ENCODE results near the gene IGSF8. TPM values are rescaled to one million over a fixed set of nuclear protein-coding genes. Genes with fewer than 3 reads are reported as not detected.
A peak's percentile ranks its signal among the peaks of the same experiment; 100 is the strongest.

Gene IGSF8, protein sequence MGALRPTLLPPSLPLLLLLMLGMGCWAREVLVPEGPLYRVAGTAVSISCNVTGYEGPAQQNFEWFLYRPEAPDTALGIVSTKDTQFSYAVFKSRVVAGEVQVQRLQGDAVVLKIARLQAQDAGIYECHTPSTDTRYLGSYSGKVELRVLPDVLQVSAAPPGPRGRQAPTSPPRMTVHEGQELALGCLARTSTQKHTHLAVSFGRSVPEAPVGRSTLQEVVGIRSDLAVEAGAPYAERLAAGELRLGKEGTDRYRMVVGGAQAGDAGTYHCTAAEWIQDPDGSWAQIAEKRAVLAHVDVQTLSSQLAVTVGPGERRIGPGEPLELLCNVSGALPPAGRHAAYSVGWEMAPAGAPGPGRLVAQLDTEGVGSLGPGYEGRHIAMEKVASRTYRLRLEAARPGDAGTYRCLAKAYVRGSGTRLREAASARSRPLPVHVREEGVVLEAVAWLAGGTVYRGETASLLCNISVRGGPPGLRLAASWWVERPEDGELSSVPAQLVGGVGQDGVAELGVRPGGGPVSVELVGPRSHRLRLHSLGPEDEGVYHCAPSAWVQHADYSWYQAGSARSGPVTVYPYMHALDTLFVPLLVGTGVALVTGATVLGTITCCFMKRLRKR
- total RNA-seq = 10 to 100 TPM; 53.6 to 60.2 TPM

DNA sequence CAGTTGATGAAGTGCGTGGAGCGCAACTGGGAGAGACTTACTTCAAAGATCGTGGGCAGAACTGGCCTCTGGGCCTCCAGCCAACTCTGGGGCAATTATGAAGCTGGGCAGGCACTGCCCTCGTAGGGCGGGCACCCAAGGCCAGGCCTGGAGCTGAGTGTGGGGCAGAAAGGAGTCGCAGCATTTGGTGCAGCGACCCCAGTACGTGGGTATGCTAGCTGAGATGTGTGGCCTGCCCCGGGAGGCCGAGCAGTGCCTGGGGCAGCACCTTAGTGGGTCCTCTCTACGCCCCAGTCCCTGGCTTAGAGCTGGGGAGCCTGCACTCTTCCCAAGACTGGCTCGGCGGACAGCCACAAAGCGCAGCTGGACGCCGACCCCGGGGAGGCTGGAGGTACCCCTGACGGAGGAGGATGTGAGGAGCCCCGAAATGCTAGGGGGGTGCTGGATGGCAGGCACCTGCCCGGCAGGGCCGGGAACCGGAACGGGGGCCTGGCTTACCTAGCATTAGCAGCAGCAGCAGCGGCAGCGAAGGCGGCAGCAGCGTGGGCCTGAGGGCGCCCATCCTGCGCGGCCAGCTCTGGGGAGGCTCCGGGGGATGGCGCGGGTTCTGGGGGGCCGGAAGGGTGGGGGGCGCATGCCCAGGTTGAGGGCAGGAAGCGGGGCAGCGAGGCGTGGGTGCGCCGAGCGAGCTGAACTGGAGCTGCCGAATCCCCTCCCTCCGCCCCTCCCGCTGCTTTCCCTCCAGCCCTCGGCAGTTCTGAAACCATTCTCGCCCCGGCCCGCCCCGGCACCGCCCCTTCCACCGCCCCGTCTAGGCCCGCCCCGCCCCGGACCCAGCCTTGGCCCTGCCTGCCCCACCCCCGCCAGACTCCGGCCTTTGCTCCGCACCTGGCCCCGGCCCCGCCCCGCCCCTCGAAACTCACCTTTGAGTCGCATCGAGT is at the start of gene IGSF8:
Gene IGSF8, minus strand, starts transcription at position 709 of the 941 bp plus-strand sequence. Its CDS starts 147 bp downstream, at position 562.
- TF ChIP-seq, protein P1, sequence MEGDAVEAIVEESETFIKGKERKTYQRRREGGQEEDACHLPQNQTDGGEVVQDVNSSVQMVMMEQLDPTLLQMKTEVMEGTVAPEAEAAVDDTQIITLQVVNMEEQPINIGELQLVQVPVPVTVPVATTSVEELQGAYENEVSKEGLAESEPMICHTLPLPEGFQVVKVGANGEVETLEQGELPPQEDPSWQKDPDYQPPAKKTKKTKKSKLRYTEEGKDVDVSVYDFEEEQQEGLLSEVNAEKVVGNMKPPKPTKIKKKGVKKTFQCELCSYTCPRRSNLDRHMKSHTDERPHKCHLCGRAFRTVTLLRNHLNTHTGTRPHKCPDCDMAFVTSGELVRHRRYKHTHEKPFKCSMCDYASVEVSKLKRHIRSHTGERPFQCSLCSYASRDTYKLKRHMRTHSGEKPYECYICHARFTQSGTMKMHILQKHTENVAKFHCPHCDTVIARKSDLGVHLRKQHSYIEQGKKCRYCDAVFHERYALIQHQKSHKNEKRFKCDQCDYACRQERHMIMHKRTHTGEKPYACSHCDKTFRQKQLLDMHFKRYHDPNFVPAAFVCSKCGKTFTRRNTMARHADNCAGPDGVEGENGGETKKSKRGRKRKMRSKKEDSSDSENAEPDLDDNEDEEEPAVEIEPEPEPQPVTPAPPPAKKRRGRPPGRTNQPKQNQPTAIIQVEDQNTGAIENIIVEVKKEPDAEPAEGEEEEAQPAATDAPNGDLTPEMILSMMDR (IDR thresholded peaks at IDR 0.05) = no peak
- H3K4me1 ChIP-seq = peaks cover 18% of the 10 kb centered on the region
- no peaks in the 10 kb centered on the region for H3K27me3 ChIP-seq
- H3K27ac ChIP-seq = peak within 1 kb of the TSS; percentile 84
- H3K4me3 ChIP-seq = peak within 1 kb of the TSS; percentile 78
- DNase-seq = peak; percentile 96
- peak within 1 kb of the TSS; percentile 87 to 88 for H3K9ac ChIP-seq (ENCODE audit: low read depth in 2 of 2, low read length in 2 of 2)
- H3K9me3 ChIP-seq = no peaks in the 10 kb centered on the region
- intact Hi-C loops (cut with DNase I) = no loop called here
- no peaks in the 10 kb centered on the region for H3K36me3 ChIP-seq

DNA sequence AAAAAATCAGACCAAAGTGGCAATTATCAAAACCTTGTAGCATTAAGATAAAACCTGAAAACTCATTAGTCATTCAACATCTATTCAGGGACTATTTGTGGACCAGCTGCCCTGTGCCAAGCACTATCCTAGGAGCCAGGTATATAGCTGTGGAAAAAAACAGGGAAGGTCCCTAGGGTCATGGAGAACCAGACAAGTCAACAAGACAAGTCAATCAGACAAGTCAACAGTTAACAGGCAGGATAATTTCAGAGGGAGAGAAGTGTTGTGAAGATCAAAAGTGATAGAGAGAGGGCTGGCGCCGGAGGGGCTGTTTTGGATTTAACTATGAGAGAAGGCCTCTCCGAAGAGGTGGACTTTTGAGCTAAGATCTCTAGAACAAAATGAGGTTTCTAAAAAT is 49.7 kb upstream of the IGSF8 start:
- DNase-seq = no peak
- no peak overlapping the region for H3K27ac ChIP-seq
- no peak overlapping the region for H3K4me3 ChIP-seq
- no peaks in the 10 kb centered on the region for H3K36me3 ChIP-seq
- H3K9ac ChIP-seq (ENCODE audit: low read depth in 2 of 2, low read length in 2 of 2) = no peak overlapping the region
- H3K9me3 ChIP-seq = no peaks in the 10 kb centered on the region
- intact Hi-C loops (cut with DNase I) = no loop called here
- TF ChIP-seq, protein P1 (IDR thresholded peaks at IDR 0.05) = no peak
- H3K4me1 ChIP-seq = no peaks in the 10 kb centered on the region
- H3K27me3 ChIP-seq = no peaks in the 10 kb centered on the region

DNA sequence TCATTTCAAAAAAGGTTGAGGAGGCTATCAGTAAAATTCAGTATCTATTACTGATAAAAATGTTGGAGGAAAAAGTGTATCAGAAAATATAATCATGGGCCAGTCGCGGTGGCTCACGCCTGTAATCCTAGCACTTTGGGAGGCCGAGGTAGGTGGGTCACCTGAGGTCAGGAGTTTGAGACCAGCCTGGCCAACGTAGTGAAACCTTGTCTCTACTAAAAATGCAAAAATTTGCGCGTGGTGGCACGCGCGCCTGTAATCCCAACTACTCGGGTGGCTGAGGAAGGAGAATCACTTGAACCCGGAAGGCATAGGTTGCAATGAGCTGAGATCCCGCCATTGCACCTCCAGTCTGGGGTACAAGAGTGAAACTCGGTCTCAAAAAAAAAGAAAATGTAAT is 47.7 kb upstream of the IGSF8 start:
- intact Hi-C loops (cut with DNase I) = no loop called here
- Histone ChIP-seq H3K9ac (ENCODE audit: low read depth in 2 of 2, low read length in 2 of 2) (no peak overlapping the region), H3K27ac (no peak overlapping the region), H3K9me3 (no peaks in the 10 kb centered on the region), H3K27me3 (no peaks in the 10 kb centered on the region), H3K36me3 (no peaks in the 10 kb centered on the region), H3K4me3 (no peak overlapping the region), H3K4me1 (no peaks in the 10 kb centered on the region)
- TF ChIP-seq, protein P1 (IDR thresholded peaks at IDR 0.05) = no peak
- no peak for DNase-seq

DNA sequence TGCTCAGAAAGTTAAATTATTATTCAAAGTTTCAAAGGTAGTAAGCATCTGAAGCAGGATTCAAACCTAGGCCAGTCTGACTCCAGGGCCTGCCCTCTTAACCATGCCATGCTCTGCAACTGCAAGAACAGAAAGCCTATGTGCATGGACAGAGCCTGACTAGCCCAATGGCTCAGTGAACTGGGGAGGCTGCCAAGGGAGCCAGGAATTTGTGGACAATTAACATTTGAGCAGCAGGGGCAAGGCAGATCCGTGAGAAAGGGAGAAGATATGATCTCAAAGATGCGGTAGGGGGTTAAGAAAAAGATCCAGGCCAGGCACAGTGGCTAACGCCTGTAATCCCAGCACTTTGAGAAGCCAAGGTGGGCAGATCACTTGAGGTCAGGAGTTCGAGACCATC is 46.5 kb upstream of the IGSF8 start:
- no peaks in the 10 kb centered on the region for H3K27me3 ChIP-seq
- H3K9me3 ChIP-seq = no peaks in the 10 kb centered on the region
- no peaks in the 10 kb centered on the region for H3K4me1 ChIP-seq
- H3K27ac ChIP-seq = no peak overlapping the region
- no peaks in the 10 kb centered on the region for H3K36me3 ChIP-seq
- TF ChIP-seq, protein P1 (IDR thresholded peaks at IDR 0.05) = no peak
- no peak overlapping the region for H3K4me3 ChIP-seq
- no peak for DNase-seq
- intact Hi-C loops (cut with DNase I) = no loop called here
- H3K9ac ChIP-seq (ENCODE audit: low read depth in 2 of 2, low read length in 2 of 2) = no peak overlapping the region

DNA sequence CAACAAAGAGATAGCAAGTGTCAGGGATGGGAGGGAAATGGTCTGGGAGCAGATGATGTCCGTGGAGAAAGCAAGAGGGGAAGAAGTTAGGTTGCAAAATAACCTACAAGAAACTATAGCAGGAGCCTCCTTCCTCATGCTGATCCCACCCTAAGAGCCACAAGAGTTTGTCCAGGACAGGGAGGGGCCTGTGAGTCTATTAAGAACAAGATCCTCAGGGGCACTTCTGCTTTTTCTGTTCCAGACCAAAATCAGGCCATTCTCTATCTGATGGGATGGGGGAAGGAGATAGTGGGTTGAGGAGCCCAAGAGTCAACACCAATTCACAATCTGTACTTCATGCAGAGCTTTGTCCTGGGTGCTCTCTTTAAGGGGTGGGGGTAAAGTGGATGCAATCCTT is 45.3 kb upstream of the IGSF8 start:
- Histone ChIP-seq H3K9me3 (no peaks in the 10 kb centered on the region), H3K36me3 (no peaks in the 10 kb centered on the region), H3K27me3 (no peaks in the 10 kb centered on the region), H3K27ac (no peak overlapping the region), H3K4me1 (no peaks in the 10 kb centered on the region), H3K4me3 (no peak overlapping the region), H3K9ac (ENCODE audit: low read depth in 2 of 2, low read length in 2 of 2) (no peak overlapping the region)
- TF ChIP-seq, protein P1 (IDR thresholded peaks at IDR 0.05) = no peak
- intact Hi-C loops (cut with DNase I) = no loop called here
- no peak for DNase-seq

All from colonic mucosa (tissue), 4 donors.